Measurements from ENCODE around the gene METTL24.

GRCh38 chr6:110345025-110345424, 13.1 kb downstream of the METTL24 start:
- TF ChIP-seq CTCF (IDR thresholded peaks at IDR 0.05) (no peak), POLR2A (IDR thresholded peaks at IDR 0.05) (no peak), POLR2AphosphoS5 (IDR thresholded peaks at IDR 0.05) (no peak), EP300 (IDR thresholded peaks at IDR 0.05) (no peak)
